Thymus (tissue), 11 donors: Measurements from ENCODE around the gene EFCAB7. TPM values are rescaled to one million over a fixed set of nuclear protein-coding genes. Genes with fewer than 3 reads are reported as not detected.

Experiments
- DNase-seq, 9 donors: peaks; one replicate each; pipeline ENCODE4 v3.0.0-alpha.2; 2013; ENCODE audit warnings: low spot score in 9 of 9, low read depth in 6 of 9, missing footprints in 1 of 9
- H3K27ac ChIP-seq, 2 donors: one replicate each; pipeline ENCODE4 v1.5.1; 2013; ENCODE audit warnings: control low read depth in 1 of 2, low read depth in 1 of 2, low read length in 1 of 2, mild to moderate bottlenecking in 1 of 2, moderate library complexity in 1 of 2
- H3K27me3 ChIP-seq, 2 donors: one replicate each; pipeline ENCODE4 v1.5.1; 2013; ENCODE audit warnings: low read length in 1 of 2; ENCODE audit not compliant: control insufficient read depth in 2 of 2, insufficient read depth in 1 of 2
- H3K36me3 ChIP-seq, 2 donors: one replicate each; pipeline ENCODE4 v1.5.1; 2013; ENCODE audit warnings: low read length in 1 of 2, mild to moderate bottlenecking in 1 of 2, moderate library complexity in 1 of 2; ENCODE audit not compliant: control insufficient read depth in 2 of 2, insufficient read depth in 2 of 2
- H3K4me1 ChIP-seq, 2 donors: one replicate each; pipeline ENCODE4 v1.5.1; 2013; ENCODE audit warnings: low read length in 2 of 2; ENCODE audit not compliant: control insufficient read depth in 2 of 2, insufficient read depth in 2 of 2
- H3K4me3 ChIP-seq, 2 donors: one replicate each; pipeline ENCODE4 v1.5.1; 2013; ENCODE audit warnings: low read length in 2 of 2, control low read depth in 1 of 2, mild to moderate bottlenecking in 1 of 2
- H3K9me3 ChIP-seq, 2 donors: one replicate each; pipeline ENCODE4 v1.5.1; 2013; ENCODE audit warnings: low read length in 1 of 2, mild to moderate bottlenecking in 1 of 2; ENCODE audit not compliant: control insufficient read depth in 2 of 2, insufficient read depth in 1 of 2
- WGBS: extraction: QIAGEN DNeasy Blood & Tissue Kit; methylation state at CpG from one replicate; pipeline ENCODE4 v1.1.7; 2013; 5-methylcytosine and 5-hydroxymethylcytosine counted together
- polyA plus RNA-seq: library from polyadenylated mRNA; stranded (reverse); fragments of 200-250 nt; gene quantifications from one replicate; pipeline ENCODE4 v1.2.3, GENCODE V29; 2013
- total RNA-seq: library from RNA; stranded (reverse); fragments of 120-200 nt; gene quantifications from one replicate; pipeline ENCODE4 v1.2.4, GENCODE V29; 2013
- donor health status: healthy.

The EFCAB7 gene
- total and polyA plus RNA-seq, 2 donors: 9.7 to 12.7 TPM

GRCh38 chr1:63537940-63538339, 14.6 kb downstream of the EFCAB7 start:
- WGBS: 78% methylated on average over 1 of the region's 1 CpG
- no peaks in the 10 kb centered on the region for H3K9me3 ChIP-seq
- no peak for DNase-seq

GRCh38 chr1:63545780-63546179, 22.5 kb downstream of the EFCAB7 start:
- H3K9me3 ChIP-seq: no peaks in the 10 kb centered on the region
- DNase-seq: no peak

More at GRCh38 chr1:63537940-63538339, 14.6 kb downstream of the EFCAB7 start:
- Histone ChIP-seq H3K4me3 (no peak overlapping the region), H3K27me3 (no peaks in the 10 kb centered on the region), H3K4me1 (no peaks in the 10 kb centered on the region), H3K27ac (no peak overlapping the region), H3K36me3 (peaks cover 0 to 10% of the 10 kb centered on the region in 2 donors)

DNA sequence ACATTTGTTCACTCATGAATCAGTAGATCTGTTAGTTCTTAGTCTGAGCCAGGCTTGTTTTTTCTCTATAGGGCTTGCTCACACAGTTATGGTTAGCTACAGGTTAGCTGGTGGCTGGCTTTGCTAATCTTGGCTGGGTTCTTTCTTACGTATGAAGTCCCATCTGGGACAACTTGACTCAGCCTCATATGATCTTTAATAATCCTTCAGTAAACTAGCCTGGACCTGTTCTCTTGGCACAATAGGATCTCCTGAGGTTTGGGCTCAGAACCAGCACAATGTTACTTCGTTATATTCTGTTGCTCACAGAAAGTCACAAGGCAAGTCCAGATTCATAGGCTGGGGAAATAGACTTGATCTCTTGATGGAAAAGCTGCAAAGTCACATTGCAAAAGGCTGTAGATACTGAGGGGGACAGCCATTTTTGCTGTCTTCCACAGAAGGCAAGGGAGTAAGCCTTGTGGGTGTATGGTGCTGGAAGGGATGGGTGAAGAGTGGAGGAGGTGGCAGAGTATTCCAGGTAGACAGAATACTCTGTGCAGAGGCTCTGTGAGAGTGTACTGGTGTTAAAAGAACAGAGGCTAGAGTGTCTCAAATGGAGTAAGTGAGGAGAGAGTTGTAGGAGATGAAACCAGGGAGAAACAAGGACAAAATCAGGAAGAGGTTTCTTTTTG, 24.4 kb downstream of the EFCAB7 start:
- Histone ChIP-seq H3K36me3 (peaks cover 0 to 3% of the 10 kb centered on the region in 2 donors), H3K27me3 (no peaks in the 10 kb centered on the region), H3K9me3 (no peaks in the 10 kb centered on the region), H3K4me1 (no peaks in the 10 kb centered on the region), H3K27ac (no peak overlapping the region), H3K4me3 (no peak overlapping the region)
- DNase-seq: peak in 1 of 9 donors; percentile 3
- WGBS: 96% methylated on average over 2 of the region's 2 CpGs

More at GRCh38 chr1:63545780-63546179, 22.5 kb downstream of the EFCAB7 start:
- no peak overlapping the region for H3K27ac ChIP-seq
- H3K4me3 ChIP-seq: no peak overlapping the region
- H3K4me1 ChIP-seq: no peaks in the 10 kb centered on the region
- peaks cover 0 to 3% of the 10 kb centered on the region in 2 donors for H3K36me3 ChIP-seq
- no peaks in the 10 kb centered on the region for H3K27me3 ChIP-seq

DNA sequence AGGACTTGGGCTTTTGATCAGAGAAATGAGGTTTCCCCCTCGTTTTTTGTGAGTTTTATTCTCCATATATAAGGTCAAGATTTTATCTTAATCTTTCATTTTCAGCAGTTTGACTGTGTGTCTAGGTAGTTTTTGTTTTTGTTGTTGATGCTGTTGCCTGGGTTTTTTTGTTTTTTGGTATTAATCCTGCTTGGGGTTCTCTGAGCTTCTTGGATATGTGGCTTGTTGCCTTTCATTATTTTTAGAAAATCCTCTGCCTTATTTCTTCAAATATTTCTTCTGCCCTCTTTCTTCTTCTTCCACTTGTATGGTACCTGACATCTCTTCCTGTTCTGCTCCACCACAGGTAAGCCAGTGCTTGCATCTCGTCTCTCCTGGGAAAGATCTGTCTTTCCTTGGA, 25.0 kb downstream of the EFCAB7 start:
- WGBS: 96% methylated on average over 2 of the region's 2 CpGs
- H3K27ac ChIP-seq: no peak overlapping the region

DNA sequence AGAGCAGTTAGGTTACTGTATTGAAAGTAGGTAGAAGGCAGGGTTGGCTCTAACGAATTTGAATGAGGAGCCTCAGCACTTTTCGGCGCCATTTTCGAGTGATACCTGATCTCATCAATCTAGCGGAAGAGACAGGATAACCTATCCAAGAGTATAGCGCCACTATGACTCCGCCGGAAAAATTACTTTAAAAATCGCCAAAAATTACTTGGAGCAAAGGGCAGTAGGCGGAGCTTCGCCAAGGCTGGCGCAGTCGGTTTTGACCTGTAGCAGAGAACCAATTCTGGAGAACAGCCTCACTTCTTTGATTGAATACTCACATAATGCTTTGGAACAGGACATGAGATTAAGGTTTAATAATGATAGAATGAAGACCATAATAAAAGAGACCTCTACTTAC, 25.6 kb downstream of the EFCAB7 start:
- no peaks in the 10 kb centered on the region for H3K9me3 ChIP-seq
- H3K27ac ChIP-seq: no peak overlapping the region
- peaks cover 0 to 3% of the 10 kb centered on the region in 2 donors for H3K36me3 ChIP-seq
- no peak overlapping the region for H3K4me3 ChIP-seq
- H3K27me3 ChIP-seq: no peaks in the 10 kb centered on the region
- H3K4me1 ChIP-seq: no peaks in the 10 kb centered on the region
- WGBS: 98% methylated on average over 13 of the region's 13 CpGs
- no peak for DNase-seq

More for the DNA sequence above, 25.0 kb downstream of the EFCAB7 start:
- H3K36me3 ChIP-seq: peaks cover 0 to 3% of the 10 kb centered on the region in 2 donors
- H3K4me1 ChIP-seq: no peaks in the 10 kb centered on the region
- H3K4me3 ChIP-seq: no peak overlapping the region
- no peak for DNase-seq
- H3K27me3 ChIP-seq: no peaks in the 10 kb centered on the region
- no peaks in the 10 kb centered on the region for H3K9me3 ChIP-seq

- H3K27ac ChIP-seq: no peak overlapping the region
- no peaks in the 10 kb centered on the region for H3K4me1 ChIP-seq
- no peak overlapping the region for H3K4me3 ChIP-seq
- DNase-seq: no peak
- H3K9me3 ChIP-seq: no peaks in the 10 kb centered on the region
- no peaks in the 10 kb centered on the region for H3K27me3 ChIP-seq
- H3K36me3 ChIP-seq: peaks cover 0 to 3% of the 10 kb centered on the region in 2 donors
Measured at GRCh38 chr1:63555480-63555879, 32.2 kb downstream of the EFCAB7 start.

DNA sequence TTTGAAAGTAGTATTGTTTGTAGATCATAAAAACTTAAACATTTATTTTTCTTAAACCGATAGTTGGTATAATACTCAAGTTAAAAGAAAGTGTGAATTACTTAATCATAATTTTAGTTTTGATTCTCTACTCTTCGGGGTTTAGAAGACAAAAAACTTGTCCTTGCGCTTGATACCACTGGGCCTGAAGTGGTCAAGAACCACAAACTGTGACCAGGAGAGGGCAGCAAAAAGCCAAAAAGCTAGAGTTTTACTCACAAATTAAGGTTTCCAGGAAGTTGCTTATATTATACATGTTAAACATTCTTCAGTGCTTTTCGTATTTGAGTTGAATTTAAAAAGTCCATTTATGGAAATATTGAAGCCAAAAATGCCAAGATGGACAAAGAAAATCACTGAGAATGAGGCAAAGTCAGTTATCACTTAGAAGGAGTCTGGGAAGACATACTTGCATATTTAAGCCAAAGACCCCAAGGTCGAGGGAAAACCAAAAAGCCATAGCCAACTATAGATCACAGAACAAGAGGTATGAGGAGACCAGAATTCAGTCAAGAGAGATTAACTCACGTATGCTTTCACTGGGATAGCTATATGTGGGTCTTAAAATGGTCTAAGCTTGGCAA, 34.2 kb downstream of the EFCAB7 start:
- no peak overlapping the region for H3K27ac ChIP-seq
- H3K36me3 ChIP-seq: peaks cover 0 to 8% of the 10 kb centered on the region in 2 donors
- no peak overlapping the region for H3K4me3 ChIP-seq
- H3K9me3 ChIP-seq: no peaks in the 10 kb centered on the region
- no peaks in the 10 kb centered on the region for H3K4me1 ChIP-seq
- no peaks in the 10 kb centered on the region for H3K27me3 ChIP-seq
- peak in 3 of 9 donors; percentile 2 to 27 (median 13) for DNase-seq
- 95% methylated on average over 6 of the region's 6 CpGs for WGBS

GRCh38 chr1:63559357-63559756, 36.0 kb downstream of the EFCAB7 start:
- Histone ChIP-seq H3K4me1 (no peaks in the 10 kb centered on the region), H3K36me3 (peaks cover 0 to 8% of the 10 kb centered on the region in 2 donors), H3K27me3 (no peaks in the 10 kb centered on the region), H3K4me3 (no peak overlapping the region), H3K27ac (no peak overlapping the region), H3K9me3 (no peaks in the 10 kb centered on the region)
- whole genome bisulfite sequencing: 100% methylated on average over 2 of the region's 2 CpGs
- no peak for DNase-seq

- Histone ChIP-seq H3K27me3 (no peaks in the 10 kb centered on the region), H3K36me3 (peaks cover 0 to 5% of the 10 kb centered on the region in 2 donors), H3K4me1 (no peaks in the 10 kb centered on the region), H3K27ac (no peak overlapping the region), H3K9me3 (no peaks in the 10 kb centered on the region), H3K4me3 (no peak overlapping the region)
- no peak for DNase-seq
Measured at GRCh38 chr1:63563745-63564144, 40.4 kb downstream of the EFCAB7 start.
